IMR-90 (cell line): ENCODE results near the gene COL25A1.

Experiments used
- BHLHE40 ChIP-seq: fragments of 150-350 bp; IDR thresholded peaks from 2 replicates; pipeline ENCODE4 v1.6.1; 2016; ENCODE audit warnings: mild to moderate bottlenecking, low read depth, low read length
- CEBPB ChIP-seq: IDR thresholded peaks from 2 replicates; pipeline ENCODE4 v1.6.1; 2012; ENCODE audit warnings: low read depth, low read length, improper control_type of control experiment
- CHD1 ChIP-seq: IDR thresholded peaks from 2 replicates; pipeline ENCODE4 v1.6.1; 2012; ENCODE audit warnings: low read depth, low read length, improper control_type of control experiment
- MAZ ChIP-seq: IDR thresholded peaks from 2 replicates; pipeline ENCODE4 v1.6.1; 2012; ENCODE audit warnings: low read depth, mild to moderate bottlenecking, low read length, improper control_type of control experiment, moderate library complexity, borderline replicate concordance
- POLR2A ChIP-seq: IDR thresholded peaks from 2 replicates; pipeline ENCODE4 v1.6.1; 2012; ENCODE audit warnings: mild to moderate bottlenecking, low read depth, low read length
- RAD21 ChIP-seq: IDR thresholded peaks from 2 replicates; pipeline ENCODE4 v1.6.1; 2012; ENCODE audit warnings: low read length, improper control_type of control experiment
- RCOR1 ChIP-seq: IDR thresholded peaks from 2 replicates; pipeline ENCODE4 v1.6.1; 2012; ENCODE audit warnings: mild to moderate bottlenecking, low read length, improper control_type of control experiment; ENCODE audit not compliant: insufficient replicate concordance
- RFX5 ChIP-seq: IDR thresholded peaks from 2 replicates; pipeline ENCODE4 v1.8.0; 2012; ENCODE audit warnings: low read depth, mild to moderate bottlenecking, low read length, moderate library complexity
- TF ChIP-seq, protein P1 (sequence below): fragments of 150-350 bp; IDR thresholded peaks from 2 replicates; pipeline ENCODE4 v1.6.1; 2016; ENCODE audit warnings: low read depth, mild to moderate bottlenecking, low read length, moderate library complexity, borderline replicate concordance
- TF ChIP-seq, protein P2 (sequence below): conservative IDR thresholded peaks from 2 replicates; pipeline ENCODE4 v1.5.1; 2012; ENCODE audit warnings: mild to moderate bottlenecking, low read depth, low read length, improper control_type of control experiment
- TF ChIP-seq, protein P3 (sequence below): fragments of 150-350 bp; IDR thresholded peaks from 2 replicates; pipeline ENCODE4 v1.6.1; 2017; ENCODE audit warnings: mild to moderate bottlenecking, antibody characterized with exemption, low read length, low read depth

DNA sequence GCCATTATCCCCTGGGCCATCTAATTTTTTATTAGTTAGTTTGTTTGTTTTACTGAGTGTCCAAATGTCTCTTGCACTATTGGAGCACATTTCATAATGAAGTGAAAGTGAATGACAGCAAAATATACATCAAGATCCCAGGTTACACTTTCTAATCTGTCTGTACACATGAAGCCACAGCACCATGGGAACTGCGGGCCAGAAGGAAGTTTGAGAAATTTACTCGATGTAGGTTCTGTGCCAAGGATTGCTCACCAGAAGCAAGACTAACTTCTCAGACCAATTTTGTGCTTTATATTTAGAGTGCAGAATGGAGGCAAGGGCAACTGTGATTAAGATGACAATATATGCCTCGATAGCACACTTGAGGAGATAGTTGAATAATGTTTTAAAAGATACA is 258.0 kb downstream of the COL25A1 start:
- TF ChIP-seq, protein P1, sequence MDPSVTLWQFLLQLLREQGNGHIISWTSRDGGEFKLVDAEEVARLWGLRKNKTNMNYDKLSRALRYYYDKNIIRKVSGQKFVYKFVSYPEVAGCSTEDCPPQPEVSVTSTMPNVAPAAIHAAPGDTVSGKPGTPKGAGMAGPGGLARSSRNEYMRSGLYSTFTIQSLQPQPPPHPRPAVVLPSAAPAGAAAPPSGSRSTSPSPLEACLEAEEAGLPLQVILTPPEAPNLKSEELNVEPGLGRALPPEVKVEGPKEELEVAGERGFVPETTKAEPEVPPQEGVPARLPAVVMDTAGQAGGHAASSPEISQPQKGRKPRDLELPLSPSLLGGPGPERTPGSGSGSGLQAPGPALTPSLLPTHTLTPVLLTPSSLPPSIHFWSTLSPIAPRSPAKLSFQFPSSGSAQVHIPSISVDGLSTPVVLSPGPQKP = no peak
- TF ChIP-seq, protein P2, sequence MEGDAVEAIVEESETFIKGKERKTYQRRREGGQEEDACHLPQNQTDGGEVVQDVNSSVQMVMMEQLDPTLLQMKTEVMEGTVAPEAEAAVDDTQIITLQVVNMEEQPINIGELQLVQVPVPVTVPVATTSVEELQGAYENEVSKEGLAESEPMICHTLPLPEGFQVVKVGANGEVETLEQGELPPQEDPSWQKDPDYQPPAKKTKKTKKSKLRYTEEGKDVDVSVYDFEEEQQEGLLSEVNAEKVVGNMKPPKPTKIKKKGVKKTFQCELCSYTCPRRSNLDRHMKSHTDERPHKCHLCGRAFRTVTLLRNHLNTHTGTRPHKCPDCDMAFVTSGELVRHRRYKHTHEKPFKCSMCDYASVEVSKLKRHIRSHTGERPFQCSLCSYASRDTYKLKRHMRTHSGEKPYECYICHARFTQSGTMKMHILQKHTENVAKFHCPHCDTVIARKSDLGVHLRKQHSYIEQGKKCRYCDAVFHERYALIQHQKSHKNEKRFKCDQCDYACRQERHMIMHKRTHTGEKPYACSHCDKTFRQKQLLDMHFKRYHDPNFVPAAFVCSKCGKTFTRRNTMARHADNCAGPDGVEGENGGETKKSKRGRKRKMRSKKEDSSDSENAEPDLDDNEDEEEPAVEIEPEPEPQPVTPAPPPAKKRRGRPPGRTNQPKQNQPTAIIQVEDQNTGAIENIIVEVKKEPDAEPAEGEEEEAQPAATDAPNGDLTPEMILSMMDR = no peak
- no peak for TF ChIP-seq POLR2A
- no peak for TF ChIP-seq BHLHE40
- TF ChIP-seq CEBPB = no peak
- TF ChIP-seq RAD21 = no peak
- TF ChIP-seq MAZ = no peak
- no peak for TF ChIP-seq RCOR1
- no peak for TF ChIP-seq RFX5
- TF ChIP-seq, protein P3, sequence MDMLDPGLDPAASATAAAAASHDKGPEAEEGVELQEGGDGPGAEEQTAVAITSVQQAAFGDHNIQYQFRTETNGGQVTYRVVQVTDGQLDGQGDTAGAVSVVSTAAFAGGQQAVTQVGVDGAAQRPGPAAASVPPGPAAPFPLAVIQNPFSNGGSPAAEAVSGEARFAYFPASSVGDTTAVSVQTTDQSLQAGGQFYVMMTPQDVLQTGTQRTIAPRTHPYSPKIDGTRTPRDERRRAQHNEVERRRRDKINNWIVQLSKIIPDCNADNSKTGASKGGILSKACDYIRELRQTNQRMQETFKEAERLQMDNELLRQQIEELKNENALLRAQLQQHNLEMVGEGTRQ = no peak
- no peak for TF ChIP-seq CHD1
